Aorta (tissue), 5 donors: ENCODE results near the gene SRRM5. TPM values are rescaled to one million over a fixed set of nuclear protein-coding genes. Genes with fewer than 3 reads are reported as not detected.
"Not testable (repeated sequence)": the region's sequence is repeated elsewhere in the genome, so short reads cannot be mapped to it uniquely, and the experiment has no call there.

Experiments
- ATAC-seq: fragments of 200-7000 bp; cut with Tn5 transposase; one replicate; pipeline ENCODE4 v1.9.1; 2022; ENCODE audit warnings: moderate library complexity; ENCODE audit not compliant: low FRiP score
- DNase-seq, 2 donors: peaks; one replicate each; pipeline ENCODE4 v3.0.0-alpha.2; 2020
- H3K27ac ChIP-seq, 2 donors: one replicate each; pipeline ENCODE4 v1.5.1; 2013; ENCODE audit warnings: low read length in 2 of 2, mild to moderate bottlenecking in 2 of 2, moderate library complexity in 2 of 2, control low read depth in 1 of 2, inconsistent platforms in 1 of 2, low read depth in 1 of 2
- H3K27me3 ChIP-seq, 2 donors: one replicate each; pipeline ENCODE4 v1.6.1; 2013; ENCODE audit warnings: control low read depth in 1 of 2, low read length in 1 of 2, mild to moderate bottlenecking in 1 of 2, moderate library complexity in 1 of 2; ENCODE audit not compliant: insufficient read depth in 2 of 2, control insufficient read depth in 1 of 2
- H3K36me3 ChIP-seq, 2 donors: one replicate each; pipeline ENCODE4 v1.6.1; 2013; ENCODE audit warnings: control low read depth in 1 of 2, low read length in 1 of 2, mild to moderate bottlenecking in 1 of 2; ENCODE audit not compliant: insufficient read depth in 2 of 2, control insufficient read depth in 1 of 2
- H3K4me1 ChIP-seq, 2 donors: one replicate each; pipeline ENCODE4 v1.6.1; 2013; ENCODE audit warnings: low read length in 2 of 2, control low read depth in 1 of 2, mild to moderate bottlenecking in 1 of 2, moderate library complexity in 1 of 2; ENCODE audit not compliant: insufficient read depth in 2 of 2, control insufficient read depth in 1 of 2
- H3K4me3 ChIP-seq, 2 donors: one replicate each; pipeline ENCODE4 v1.5.1; 2013; ENCODE audit warnings: low read length in 2 of 2, control low read depth in 1 of 2, mild to moderate bottlenecking in 1 of 2
- H3K9me3 ChIP-seq: one replicate; pipeline ENCODE4 v1.6.1; 2013; ENCODE audit warnings: mild to moderate bottlenecking, low read length; ENCODE audit not compliant: control insufficient read depth
- WGBS, 2 donors: extraction: QIAGEN DNeasy Blood & Tissue Kit; methylation state at CpG; one replicate each; pipeline ENCODE4 v1.1.7; 2013; 5-methylcytosine and 5-hydroxymethylcytosine counted together
- intact Hi-C, 2 donors: fragments of 100-400 bp; cut with DNase I; formaldehyde crosslinking; loops; one replicate each; pipeline versions ENCODE4 v1.14.2 to v1.15.0; 2022
- polyA plus RNA-seq, 2 donors: library from polyadenylated mRNA; stranded (reverse); fragments of 200-250 nt; gene quantifications; one replicate each; pipeline ENCODE4 v1.2.3, GENCODE V29; 2013
- total RNA-seq, 2 donors: library from RNA; stranded (reverse); fragmentation: NEBNext Ultra II Directional; extraction: Animal tissue kit (Norgen Biotek cat#: 25700); gene quantifications; one replicate each; pipeline ENCODE4 v1.2.1, GENCODE V29; 2021
- donor health status: healthy with polysubstance abuse.
- donor health status: Bipolar disorder and iron deficiency.
- donor health status: DM: no; HTN: no; CAD: no.
- donor health status: DM: no; HTN: no; CAD: no.
- donor health status: DM: yes; HTN: yes; CAD: no.

The SRRM5 gene
- total and polyA plus RNA-seq, 4 donors, result 0.51 to 0.69 (median 0.52) TPM; not detected in 1

GRCh38 chr19:43648633-43649032, 36.7 kb downstream of the SRRM5 start:
- Histone ChIP-seq H3K4me3 (no peak overlapping the region), H3K9me3 (peaks cover 2% of the 10 kb centered on the region), H3K4me1 (no peaks in the 10 kb centered on the region), H3K27me3 (no peaks in the 10 kb centered on the region), H3K27ac (no peak overlapping the region), H3K36me3 (peaks cover 0 to 2% of the 10 kb centered on the region in 2 donors)
- DNase-seq, result no peak
- intact Hi-C loops, result no loop called here
- ATAC-seq, result no peak
- WGBS, 2 donors, result 96 to 97% methylated on average over 6 of the region's 6 CpGs

GRCh38 chr19:43649514-43649913, 37.6 kb downstream of the SRRM5 start:
- Histone ChIP-seq H3K4me1 (no peaks in the 10 kb centered on the region), H3K27ac (no peak overlapping the region), H3K9me3 (peaks cover 2% of the 10 kb centered on the region), H3K4me3 (no peak overlapping the region), H3K36me3 (peaks cover 0 to 2% of the 10 kb centered on the region in 2 donors), H3K27me3 (no peaks in the 10 kb centered on the region)
- intact Hi-C loops, result no loop called here
- ATAC-seq (no peak), DNase-seq (no peak)
- WGBS, 2 donors, result 84 to 92% methylated on average over 2 of the region's 2 CpGs

- intact Hi-C loops, result loop anchor here in 1 of 2 donors (5.0 kb wide), 1 partner anchor 113 kb away; no protein-coding TSS in a partner anchor
- DNase-seq, H3K27me3 ChIP-seq, H3K4me1 ChIP-seq, ATAC-seq, H3K9me3 ChIP-seq, H3K36me3 ChIP-seq, H3K4me3 ChIP-seq, H3K27ac ChIP-seq: not testable (repeated sequence)
- WGBS, 2 donors, result 96 to 97% methylated on average over 7 of the region's 7 CpGs
These were observed 38.4 kb downstream of the SRRM5 start for GRCh38 chr19:43650276-43650675.

- H3K27ac ChIP-seq, result no peak overlapping the region
- no peaks in the 10 kb centered on the region for H3K9me3 ChIP-seq
- H3K4me3 ChIP-seq, result no peak overlapping the region
- H3K36me3 ChIP-seq, result peaks cover 0 to 2% of the 10 kb centered on the region in 2 donors
- ATAC-seq (peak; percentile 60), DNase-seq (no peak)
- no peaks in the 10 kb centered on the region for H3K4me1 ChIP-seq
- no peaks in the 10 kb centered on the region for H3K27me3 ChIP-seq
- intact Hi-C loops, result loop anchor here in 1 of 2 donors (5.0 kb wide), 1 partner anchor 115 kb away; no protein-coding TSS in a partner anchor
- WGBS, 2 donors, result 55 to 62% methylated on average over 14 of the region's 14 CpGs
These were observed 40.1 kb downstream of the SRRM5 start for GRCh38 chr19:43651758-43652545.

- peaks cover 0 to 2% of the 10 kb centered on the region in 2 donors for H3K36me3 ChIP-seq
- 65 to 73% methylated on average over 5 of the region's 5 CpGs for WGBS, 2 donors
These were observed 40.6 kb downstream of the SRRM5 start for GRCh38 chr19:43652546-43652874.

GRCh38 chr19:43656436-43656835, 44.5 kb downstream of the SRRM5 start:
- WGBS, 2 donors, result 88 to 98% methylated on average over 6 of the region's 6 CpGs

More at GRCh38 chr19:43652546-43652874, 40.6 kb downstream of the SRRM5 start:
- Histone ChIP-seq H3K27me3 (no peaks in the 10 kb centered on the region), H3K4me3 (no peak overlapping the region), H3K4me1 (no peaks in the 10 kb centered on the region), H3K27ac (no peak overlapping the region), H3K9me3 (no peaks in the 10 kb centered on the region)
- intact Hi-C loops, result loop anchor here in 1 of 2 donors (5.0 kb wide), 1 partner anchor 115 kb away; no protein-coding TSS in a partner anchor
- DNase-seq (no peak), ATAC-seq (no peak)

GRCh38 chr19:43658001-43658400, 46.1 kb downstream of the SRRM5 start:
- H3K4me1 ChIP-seq, result no peaks in the 10 kb centered on the region
- peaks cover 0 to 2% of the 10 kb centered on the region in 2 donors for H3K36me3 ChIP-seq
- H3K9me3 ChIP-seq, result peaks cover 1% of the 10 kb centered on the region
- H3K4me3 ChIP-seq, result no peak overlapping the region
- no peak overlapping the region for H3K27ac ChIP-seq
- 94% methylated on average over 2 of the region's 2 CpGs for WGBS, 2 donors
- intact Hi-C loops, result no loop called here
- no peaks in the 10 kb centered on the region for H3K27me3 ChIP-seq
- ATAC-seq (no peak), DNase-seq (no peak)

More at GRCh38 chr19:43656436-43656835, 44.5 kb downstream of the SRRM5 start:
- Histone ChIP-seq H3K36me3 (peaks cover 0 to 2% of the 10 kb centered on the region in 2 donors), H3K27ac (no peak overlapping the region), H3K4me3 (no peak overlapping the region), H3K27me3 (no peaks in the 10 kb centered on the region), H3K4me1 (no peaks in the 10 kb centered on the region), H3K9me3 (peaks cover 1% of the 10 kb centered on the region)
- intact Hi-C loops, result no loop called here
- no peak for DNase-seq
- ATAC-seq, result no peak

GRCh38 chr19:43658494-43658893, 46.6 kb downstream of the SRRM5 start:
- intact Hi-C loops, result no loop called here
- Histone ChIP-seq H3K4me1 (no peaks in the 10 kb centered on the region), H3K27me3 (no peaks in the 10 kb centered on the region), H3K27ac (no peak overlapping the region), H3K4me3 (no peak overlapping the region), H3K9me3 (peaks cover 1% of the 10 kb centered on the region), H3K36me3 (peaks cover 0 to 2% of the 10 kb centered on the region in 2 donors)
- ATAC-seq, result no peak
- DNase-seq, result no peak
- 76 to 83% methylated on average over 8 of the region's 8 CpGs for WGBS, 2 donors
